H1 (cell line): ENCODE results near the gene C16orf89. TPM values are rescaled to one million over a fixed set of nuclear protein-coding genes. Genes with fewer than 3 reads are reported as not detected.

ENCODE experiments used
- CTCF ChIA-PET: fragments of 300-600 bp; sonication (Branson Sonifier 250); formaldehyde crosslinking; loops from one replicate; lab custom pipeline; 2021; ENCODE audit not compliant: partially characterized antibody; lab: Charles Lee
- POLR2A ChIA-PET: fragments of 300-600 bp; sonication (Branson Sonifier 250); formaldehyde crosslinking; loops from one replicate; lab custom pipeline; 2021; ENCODE audit warnings: inconsistent platforms; ENCODE audit not compliant: partially characterized antibody; lab: Charles Lee
- DNase-seq, 2 experiments: peaks; one replicate each; pipeline versions ENCODE4 v3.0.0 to v3.0.0-alpha.2; 2010 to 2022; ENCODE audit warnings: low spot score in 2 of 2, low read depth in 1 of 2, mixed read lengths in 1 of 2
- FAIRE-seq: peaks from 2 replicates; lab custom pipeline; 2011; peaks lifted over from hg19 to GRCh38; lab: Jason Lieb, UNC
- H2AFZ ChIP-seq: 2 replicates; pipeline ENCODE4 v1.8.1; 2012; ENCODE audit warnings: low read length, inconsistent platforms
- H2AK5ac ChIP-seq: 2 replicates; pipeline ENCODE4 v1.6.1; 2013; ENCODE audit warnings: low read depth, low read length
- H2BK120ac ChIP-seq: replicated peaks from 2 replicates; pipeline ENCODE3; 2013; ENCODE audit warnings: low read depth, low read length, inconsistent platforms
- H2BK12ac ChIP-seq: 2 replicates; pipeline ENCODE4 v1.6.1; 2013; ENCODE audit warnings: low read depth, low read length
- H2BK15ac ChIP-seq: 2 replicates; pipeline ENCODE4 v1.6.1; 2013; ENCODE audit warnings: low read length
- H2BK20ac ChIP-seq: 2 replicates; pipeline ENCODE4 v1.6.1; 2013; ENCODE audit warnings: low read length
- H2BK5ac ChIP-seq: 2 replicates; pipeline ENCODE4 v1.6.1; 2013; ENCODE audit warnings: low read depth, low read length
- H3K14ac ChIP-seq: 2 replicates; pipeline ENCODE4 v1.6.1; 2013; ENCODE audit warnings: inconsistent platforms; ENCODE audit not compliant: insufficient read length
- H3K18ac ChIP-seq: 2 replicates; pipeline ENCODE4 v1.6.1; 2013; ENCODE audit warnings: low read length; ENCODE audit errors: extremely low read depth
- H3K23ac ChIP-seq: 2 replicates; pipeline ENCODE4 v1.6.1; 2013; ENCODE audit warnings: inconsistent platforms; ENCODE audit not compliant: insufficient read length
- H3K23me2 ChIP-seq: 2 replicates; pipeline ENCODE4 v1.6.1; 2013; ENCODE audit warnings: low read depth, low read length
- H3K27ac ChIP-seq: 2 replicates; pipeline ENCODE4 v1.6.1; 2011; ENCODE audit warnings: low read depth, low read length, inconsistent platforms
- H3K27me3 ChIP-seq, 4 experiments: replicated peaks in 1 of 4; 1 replicate in 1 of 4; 2 replicates in 3 of 4; pipeline versions ENCODE4 v1.6.1 to v1.8.1; 2011 to 2013; ENCODE audit warnings: low read length in 3 of 4, mild to moderate bottlenecking in 3 of 4, inconsistent platforms in 2 of 4, mixed read lengths in 2 of 4, moderate library complexity in 1 of 4; ENCODE audit not compliant: control insufficient read depth in 3 of 4, insufficient read depth in 3 of 4; ENCODE audit errors: extremely low read depth in 1 of 4
- H3K36me3 ChIP-seq, 4 experiments: 2 replicates each; pipeline versions ENCODE4 v1.6.1 to v1.8.1; 2011 to 2013; ENCODE audit warnings: mild to moderate bottlenecking in 4 of 4, low read length in 3 of 4, moderate library complexity in 2 of 4, control low read depth in 1 of 4, inconsistent platforms in 1 of 4; ENCODE audit not compliant: insufficient read depth in 4 of 4, control insufficient read depth in 2 of 4
- H3K4ac ChIP-seq: replicated peaks from 2 replicates; pipeline ENCODE3; 2013; ENCODE audit warnings: low read length, low read depth, mixed read lengths, inconsistent platforms; ENCODE audit not compliant: insufficient read length
- H3K4me1 ChIP-seq, 4 experiments: replicated peaks in 1 of 4; 1 replicate in 1 of 4; 2 replicates in 3 of 4; pipeline versions ENCODE4 v1.6.1 to v1.8.1; 2011 to 2013; ENCODE audit warnings: low read length in 3 of 4, inconsistent platforms in 2 of 4, mixed read lengths in 1 of 4; ENCODE audit not compliant: insufficient read depth in 4 of 4, control insufficient read depth in 3 of 4
- H3K4me2 ChIP-seq, 2 experiments: 2 replicates each; pipeline versions ENCODE4 v1.6.1 to v1.8.1; 2011 to 2013; ENCODE audit warnings: low read depth in 2 of 2, low read length in 2 of 2, control low read depth in 1 of 2, inconsistent platforms in 1 of 2, mild to moderate bottlenecking in 1 of 2; ENCODE audit not compliant: insufficient read depth in 1 of 2
- H3K4me3 ChIP-seq, 4 experiments: fragments of 200-600, 300-600 bp in 1 of 4; sonication (generic), shearing (Covaris generic), sonication (Bioruptor Twin) in 1 of 4; 2 replicates each; pipeline versions ENCODE4 v1.5.1 to v1.8.1; 2011 to 2016; ENCODE audit warnings: low read length in 4 of 4, low read depth in 3 of 4, control low read depth in 2 of 4, inconsistent platforms in 2 of 4, mild to moderate bottlenecking in 2 of 4, mixed read lengths in 1 of 4, moderate library complexity in 1 of 4; ENCODE audit not compliant: insufficient read depth in 2 of 4; ENCODE audit errors: extremely low read depth in 1 of 4
- H3K56ac ChIP-seq: replicated peaks from 2 replicates; pipeline ENCODE3; 2013; ENCODE audit warnings: low read depth, mild to moderate bottlenecking, mixed read lengths, low read length, inconsistent platforms; ENCODE audit not compliant: insufficient read length
- H3K79me1 ChIP-seq: 2 replicates; pipeline ENCODE4 v1.6.1; 2013; ENCODE audit warnings: low read depth, low read length, control low read depth
- H3K79me2 ChIP-seq, 2 experiments: 2 replicates each; pipeline versions ENCODE4 v1.6.1 to v1.8.1; 2012 to 2013; ENCODE audit warnings: low read length in 2 of 2, mild to moderate bottlenecking in 2 of 2, inconsistent platforms in 1 of 2; ENCODE audit not compliant: insufficient read depth in 2 of 2, control insufficient read depth in 1 of 2
- H3K9ac ChIP-seq, 4 experiments: replicated peaks in 1 of 4; 1 replicate in 1 of 4; 2 replicates in 3 of 4; pipeline versions ENCODE4 v1.6.1 to v1.8.1; 2011 to 2013; ENCODE audit warnings: low read depth in 3 of 4, low read length in 3 of 4, control low read depth in 2 of 4, mild to moderate bottlenecking in 2 of 4, moderate library complexity in 2 of 4, inconsistent platforms in 1 of 4; ENCODE audit errors: extremely low read depth in 1 of 4
- H3K9me3 ChIP-seq, 2 experiments: 2 replicates each; pipeline versions ENCODE4 v1.6.1 to v1.8.1; 2012 to 2013; ENCODE audit warnings: mild to moderate bottlenecking in 2 of 2, moderate library complexity in 2 of 2, control low read depth in 1 of 2, inconsistent platforms in 1 of 2, low read depth in 1 of 2, low read length in 1 of 2, mixed read lengths in 1 of 2; ENCODE audit not compliant: insufficient read depth in 2 of 2
- H4K20me1 ChIP-seq, 2 experiments: replicated peaks in 1 of 2; 2 replicates each; pipeline versions ENCODE3 to v1.8.1; 2011 to 2013; ENCODE audit warnings: inconsistent platforms in 2 of 2, low read length in 2 of 2, mild to moderate bottlenecking in 1 of 2; ENCODE audit not compliant: insufficient read depth in 2 of 2, control insufficient read depth in 1 of 2
- H4K5ac ChIP-seq: 2 replicates; pipeline ENCODE4 v1.6.1; 2013; ENCODE audit warnings: low read length, low read depth, mixed read lengths, inconsistent platforms; ENCODE audit not compliant: insufficient read length
- H4K8ac ChIP-seq: 2 replicates; pipeline ENCODE4 v1.8.0; 2013; ENCODE audit warnings: mild to moderate bottlenecking, moderate library complexity, low read length, inconsistent platforms; ENCODE audit not compliant: insufficient read depth; ENCODE audit errors: extremely low read depth
- H4K91ac ChIP-seq: replicated peaks from 2 replicates; pipeline ENCODE3; 2013; ENCODE audit warnings: low read length, mixed read lengths, inconsistent platforms; ENCODE audit not compliant: insufficient read length
- BCL11A ChIP-seq, 2 experiments: IDR thresholded peaks; one replicate each; pipeline ENCODE4 v1.6.1; 2011; ENCODE audit warnings: low read depth in 2 of 2, low read length in 2 of 2, mild to moderate bottlenecking in 2 of 2
- SUZ12 ChIP-seq: fragments of 200-600 bp; sonication (generic); IDR thresholded peaks from 2 replicates; pipeline ENCODE4 v1.6.1; 2012; ENCODE audit warnings: mild to moderate bottlenecking, inconsistent platforms, low read length, moderate library complexity, mixed read lengths
- WGBS, 2 experiments: shearing (Covaris generic) in 1 of 2; methylation state at CpG; one replicate each; pipeline versions ENCODE4 v1.1.6 to v1.1.7; 2013 to 2015; ENCODE audit warnings: low lambda C conversion rate in 2 of 2, mixed read lengths in 2 of 2, inconsistent platforms in 1 of 2, low coverage in 1 of 2, missing lambda C conversion rate in 1 of 2; ENCODE audit not compliant: insufficient replicate concordance in 2 of 2, insufficient coverage in 1 of 2, insufficient read length in 1 of 2; ENCODE audit errors: extremely low coverage in 1 of 2, missing lambda C conversion rate in 1 of 2; 5-methylcytosine and 5-hydroxymethylcytosine counted together
- polyA plus RNA-seq, 7 experiments: library from polyadenylated mRNA; depleted of rRNA in 3 of 7; stranded (reverse) in 5 of 7; unstranded in 2 of 7; fragments of >200 nt in 5 of 7; fragments of 200-250 nt in 2 of 7; gene quantifications; 1 replicate in 5 of 7; 2 replicates in 1 of 7; 4 replicates in 1 of 7; pipeline versions ENCODE4 v1.2.1 to v1.2.3, GENCODE V29; 2011 to 2013; ENCODE audit warnings: missing spikeins in 2 of 7, mixed read lengths in 2 of 7
- total RNA-seq: library from RNA; stranded (reverse); fragmentation: NEBNext Ultra II Directional; extraction: Animal tissue kit (Norgen Biotek cat#: 25700); gene quantifications from 2 replicates; pipeline ENCODE4 v1.2.1, GENCODE V29; 2021

The C16orf89 gene
- total and polyA plus RNA-seq, 2 of the 8 experiments (the other 6 are each of a cell fraction or from before 2014, with no cell fraction given): 6.7 to 9.9 TPM

DNA sequence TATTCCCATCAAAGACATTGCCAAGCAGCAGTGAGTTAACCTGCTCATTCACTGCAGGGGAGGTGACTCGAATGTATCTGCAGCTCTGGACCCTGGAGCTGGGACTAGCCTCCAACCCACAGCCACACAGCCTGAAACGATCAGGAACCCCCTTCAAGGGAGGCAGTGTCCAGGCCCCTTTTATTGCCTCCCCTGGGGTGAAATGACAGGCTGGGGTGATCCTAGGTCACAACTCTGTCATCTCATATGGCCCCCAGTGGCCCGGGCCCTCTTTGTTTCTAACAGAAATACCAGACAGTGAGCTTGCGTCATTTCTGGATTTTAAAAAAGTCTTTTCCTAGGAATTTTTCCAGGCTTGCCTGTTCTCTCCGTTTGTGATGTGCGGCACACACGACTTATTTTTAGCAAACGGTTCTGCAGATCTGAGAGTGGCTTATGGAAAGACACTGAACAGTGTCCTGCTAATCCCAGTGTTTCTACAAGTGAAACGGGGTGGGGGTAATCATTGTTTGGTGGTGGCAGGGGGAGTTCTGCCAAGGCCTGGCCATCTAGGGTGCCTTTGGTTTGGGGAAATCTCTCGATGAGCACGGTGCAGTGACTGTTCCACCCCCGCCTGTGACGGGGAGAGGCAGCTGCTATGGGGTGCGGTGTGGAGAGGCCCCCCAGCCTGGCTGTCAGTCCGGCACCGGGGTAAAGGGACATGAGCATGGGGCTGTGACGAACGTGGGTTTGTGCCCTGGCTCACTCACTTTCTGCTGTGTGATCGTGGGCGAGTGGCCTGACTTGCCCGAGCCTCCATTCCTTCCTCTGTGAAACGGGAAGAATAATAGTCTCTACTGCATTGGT is 59.2 kb downstream of the C16orf89 start:
- Histone ChIP-seq H3K18ac (no peak overlapping the region), H3K36me3 (no peaks in the 10 kb centered on the region), H3K9ac (no peak overlapping the region), H3K4ac (no peak overlapping the region), H3K14ac (no peak overlapping the region), H2BK5ac (no peak overlapping the region), H4K91ac (peak overlapping the region; percentile 40), H3K56ac (no peak overlapping the region), H4K5ac (no peak overlapping the region), H2BK15ac (no peak overlapping the region), H3K79me1 (no peaks in the 10 kb centered on the region; the same call in 1 of the 2 replicates), H4K20me1 (no peaks in the 10 kb centered on the region), H3K4me2 (no peak overlapping the region), H3K4me3 (no peak overlapping the region), H3K9me3 (no peaks in the 10 kb centered on the region), H3K27me3 (no peaks in the 10 kb centered on the region), H3K23me2 (no peaks in the 10 kb centered on the region), H2BK120ac (no peak overlapping the region), H3K23ac (no peak overlapping the region), H3K27ac (no peak overlapping the region), H4K8ac (no peak overlapping the region), H3K4me1 (peaks cover 0 to 3% (median 0%) of the 10 kb centered on the region in 4 experiments; a peak in 2 of 7 replicates), H3K79me2 (no peaks in the 10 kb centered on the region), H2AK5ac (no peak overlapping the region), H2BK12ac (no peak overlapping the region), H2BK20ac (no peak overlapping the region), H2AFZ (no peak overlapping the region)
- DNase-seq (no peak), FAIRE-seq (no peak)
- CTCF ChIA-PET: interaction anchor here (0.6 to 1.3 kb wide), 4 partner anchors 8 to 1011 kb away, joined by 3 read pairs; no protein-coding TSS in a partner anchor
- TF ChIP-seq BCL11A (IDR thresholded peaks at IDR 0.05; ENCODE audit: low read depth in 2 of 2, low read length in 2 of 2): no peak
- no peak for TF ChIP-seq SUZ12
- POLR2A ChIA-PET: interaction anchor here (1.2 kb wide), 1 partner anchor 19 kb away, joined by 3 read pairs; no protein-coding TSS in a partner anchor
- WGBS, 2 experiments: 88% methylated on average over 22 of the region's 22 CpGs; no CpG with 5 or more reads in 1 of the 2 experiments
